H1 (cell line): ENCODE data around the gene PTDSS2. TPM values are rescaled to one million over a fixed set of nuclear protein-coding genes. Genes with fewer than 3 reads are reported as not detected.

Experiments used
- CTCF ChIA-PET: fragments of 300-600 bp; sonication (Branson Sonifier 250); formaldehyde crosslinking; loops from one replicate; lab custom pipeline; 2021; ENCODE audit not compliant: partially characterized antibody; lab: Charles Lee
- POLR2A ChIA-PET: fragments of 300-600 bp; sonication (Branson Sonifier 250); formaldehyde crosslinking; loops from one replicate; lab custom pipeline; 2021; ENCODE audit warnings: inconsistent platforms; ENCODE audit not compliant: partially characterized antibody; lab: Charles Lee
- DNase-seq, 2 experiments: peaks; one replicate each; pipeline versions ENCODE4 v3.0.0 to v3.0.0-alpha.2; 2010 to 2022; ENCODE audit warnings: low spot score in 2 of 2, low read depth in 1 of 2, mixed read lengths in 1 of 2
- FAIRE-seq: peaks from 2 replicates; lab custom pipeline; 2011; peaks lifted over from hg19 to GRCh38; lab: Jason Lieb, UNC
- H2AFZ ChIP-seq: 2 replicates; pipeline ENCODE4 v1.8.1; 2012; ENCODE audit warnings: low read length, inconsistent platforms
- H2AK5ac ChIP-seq: 2 replicates; pipeline ENCODE4 v1.6.1; 2013; ENCODE audit warnings: low read depth, low read length
- H2BK120ac ChIP-seq: replicated peaks from 2 replicates; pipeline ENCODE3; 2013; ENCODE audit warnings: low read depth, low read length, inconsistent platforms
- H2BK12ac ChIP-seq: 2 replicates; pipeline ENCODE4 v1.6.1; 2013; ENCODE audit warnings: low read depth, low read length
- H2BK15ac ChIP-seq: 2 replicates; pipeline ENCODE4 v1.6.1; 2013; ENCODE audit warnings: low read length
- H2BK20ac ChIP-seq: 2 replicates; pipeline ENCODE4 v1.6.1; 2013; ENCODE audit warnings: low read length
- H2BK5ac ChIP-seq: 2 replicates; pipeline ENCODE4 v1.6.1; 2013; ENCODE audit warnings: low read depth, low read length
- H3K14ac ChIP-seq: 2 replicates; pipeline ENCODE4 v1.6.1; 2013; ENCODE audit warnings: inconsistent platforms; ENCODE audit not compliant: insufficient read length
- H3K18ac ChIP-seq: 2 replicates; pipeline ENCODE4 v1.6.1; 2013; ENCODE audit warnings: low read length; ENCODE audit errors: extremely low read depth
- H3K23ac ChIP-seq: 2 replicates; pipeline ENCODE4 v1.6.1; 2013; ENCODE audit warnings: inconsistent platforms; ENCODE audit not compliant: insufficient read length
- H3K23me2 ChIP-seq: 2 replicates; pipeline ENCODE4 v1.6.1; 2013; ENCODE audit warnings: low read depth, low read length
- H3K27ac ChIP-seq: 2 replicates; pipeline ENCODE4 v1.6.1; 2011; ENCODE audit warnings: low read depth, low read length, inconsistent platforms
- H3K27me3 ChIP-seq, 4 experiments: replicated peaks in 1 of 4; 1 replicate in 1 of 4; 2 replicates in 3 of 4; pipeline versions ENCODE4 v1.6.1 to v1.8.1; 2011 to 2013; ENCODE audit warnings: low read length in 3 of 4, mild to moderate bottlenecking in 3 of 4, inconsistent platforms in 2 of 4, mixed read lengths in 2 of 4, moderate library complexity in 1 of 4; ENCODE audit not compliant: control insufficient read depth in 3 of 4, insufficient read depth in 3 of 4; ENCODE audit errors: extremely low read depth in 1 of 4
- H3K36me3 ChIP-seq, 4 experiments: 2 replicates each; pipeline versions ENCODE4 v1.6.1 to v1.8.1; 2011 to 2013; ENCODE audit warnings: mild to moderate bottlenecking in 4 of 4, low read length in 3 of 4, moderate library complexity in 2 of 4, control low read depth in 1 of 4, inconsistent platforms in 1 of 4; ENCODE audit not compliant: insufficient read depth in 4 of 4, control insufficient read depth in 2 of 4
- H3K4ac ChIP-seq: replicated peaks from 2 replicates; pipeline ENCODE3; 2013; ENCODE audit warnings: low read length, low read depth, mixed read lengths, inconsistent platforms; ENCODE audit not compliant: insufficient read length
- H3K4me1 ChIP-seq, 4 experiments: replicated peaks in 1 of 4; 1 replicate in 1 of 4; 2 replicates in 3 of 4; pipeline versions ENCODE4 v1.6.1 to v1.8.1; 2011 to 2013; ENCODE audit warnings: low read length in 3 of 4, inconsistent platforms in 2 of 4, mixed read lengths in 1 of 4; ENCODE audit not compliant: insufficient read depth in 4 of 4, control insufficient read depth in 3 of 4
- H3K4me2 ChIP-seq, 2 experiments: 2 replicates each; pipeline versions ENCODE4 v1.6.1 to v1.8.1; 2011 to 2013; ENCODE audit warnings: low read depth in 2 of 2, low read length in 2 of 2, control low read depth in 1 of 2, inconsistent platforms in 1 of 2, mild to moderate bottlenecking in 1 of 2; ENCODE audit not compliant: insufficient read depth in 1 of 2
- H3K4me3 ChIP-seq, 4 experiments: fragments of 200-600, 300-600 bp in 1 of 4; sonication (generic), shearing (Covaris generic), sonication (Bioruptor Twin) in 1 of 4; 2 replicates each; pipeline versions ENCODE4 v1.5.1 to v1.8.1; 2011 to 2016; ENCODE audit warnings: low read length in 4 of 4, low read depth in 3 of 4, control low read depth in 2 of 4, inconsistent platforms in 2 of 4, mild to moderate bottlenecking in 2 of 4, mixed read lengths in 1 of 4, moderate library complexity in 1 of 4; ENCODE audit not compliant: insufficient read depth in 2 of 4; ENCODE audit errors: extremely low read depth in 1 of 4
- H3K56ac ChIP-seq: replicated peaks from 2 replicates; pipeline ENCODE3; 2013; ENCODE audit warnings: low read depth, mild to moderate bottlenecking, mixed read lengths, low read length, inconsistent platforms; ENCODE audit not compliant: insufficient read length
- H3K79me1 ChIP-seq: 2 replicates; pipeline ENCODE4 v1.6.1; 2013; ENCODE audit warnings: low read depth, low read length, control low read depth
- H3K79me2 ChIP-seq, 2 experiments: 2 replicates each; pipeline versions ENCODE4 v1.6.1 to v1.8.1; 2012 to 2013; ENCODE audit warnings: low read length in 2 of 2, mild to moderate bottlenecking in 2 of 2, inconsistent platforms in 1 of 2; ENCODE audit not compliant: insufficient read depth in 2 of 2, control insufficient read depth in 1 of 2
- H3K9ac ChIP-seq, 4 experiments: replicated peaks in 1 of 4; 1 replicate in 1 of 4; 2 replicates in 3 of 4; pipeline versions ENCODE4 v1.6.1 to v1.8.1; 2011 to 2013; ENCODE audit warnings: low read depth in 3 of 4, low read length in 3 of 4, control low read depth in 2 of 4, mild to moderate bottlenecking in 2 of 4, moderate library complexity in 2 of 4, inconsistent platforms in 1 of 4; ENCODE audit errors: extremely low read depth in 1 of 4
- H3K9me3 ChIP-seq, 2 experiments: 2 replicates each; pipeline versions ENCODE4 v1.6.1 to v1.8.1; 2012 to 2013; ENCODE audit warnings: mild to moderate bottlenecking in 2 of 2, moderate library complexity in 2 of 2, control low read depth in 1 of 2, inconsistent platforms in 1 of 2, low read depth in 1 of 2, low read length in 1 of 2, mixed read lengths in 1 of 2; ENCODE audit not compliant: insufficient read depth in 2 of 2
- H4K20me1 ChIP-seq, 2 experiments: replicated peaks in 1 of 2; 2 replicates each; pipeline versions ENCODE3 to v1.8.1; 2011 to 2013; ENCODE audit warnings: inconsistent platforms in 2 of 2, low read length in 2 of 2, mild to moderate bottlenecking in 1 of 2; ENCODE audit not compliant: insufficient read depth in 2 of 2, control insufficient read depth in 1 of 2
- H4K5ac ChIP-seq: 2 replicates; pipeline ENCODE4 v1.6.1; 2013; ENCODE audit warnings: low read length, low read depth, mixed read lengths, inconsistent platforms; ENCODE audit not compliant: insufficient read length
- H4K8ac ChIP-seq: 2 replicates; pipeline ENCODE4 v1.8.0; 2013; ENCODE audit warnings: mild to moderate bottlenecking, moderate library complexity, low read length, inconsistent platforms; ENCODE audit not compliant: insufficient read depth; ENCODE audit errors: extremely low read depth
- H4K91ac ChIP-seq: replicated peaks from 2 replicates; pipeline ENCODE3; 2013; ENCODE audit warnings: low read length, mixed read lengths, inconsistent platforms; ENCODE audit not compliant: insufficient read length
- CREB1 ChIP-seq: IDR thresholded peaks from 2 replicates; pipeline ENCODE4 v1.6.1; 2012; ENCODE audit warnings: inconsistent platforms
- EZH2 ChIP-seq: fragments of 200-600 bp; sonication (generic); IDR thresholded peaks from 2 replicates; pipeline ENCODE4 v1.7.1; 2012; ENCODE audit warnings: low read depth, mild to moderate bottlenecking, moderate library complexity, low read length, inconsistent platforms; ENCODE audit not compliant: severe bottlenecking
- KDM1A ChIP-seq: fragments of 200-600, 300-600 bp; sonication (generic); IDR thresholded peaks from 2 replicates; pipeline ENCODE4 v1.7.1; 2016; ENCODE audit warnings: mild to moderate bottlenecking, low read length, borderline replicate concordance
- KDM5A ChIP-seq: fragments of 200-600 bp; IDR thresholded peaks from 2 replicates; pipeline ENCODE4 v1.7.1; 2012; ENCODE audit warnings: mild to moderate bottlenecking, low read length, inconsistent platforms, mixed read lengths
- NRF1 ChIP-seq: IDR thresholded peaks from 2 replicates; pipeline ENCODE4 v1.6.1; 2011; ENCODE audit warnings: mild to moderate bottlenecking, low read depth, low read length, improper control_type of control experiment
- RXRA ChIP-seq: IDR thresholded peaks from 2 replicates; pipeline ENCODE4 v1.6.1; 2011; ENCODE audit warnings: low read depth, mild to moderate bottlenecking, low read length, moderate library complexity; ENCODE audit not compliant: insufficient read depth
- SAP30 ChIP-seq: fragments of 300-600 bp; sonication (generic); IDR thresholded peaks from 2 replicates; pipeline ENCODE4 v1.7.1; 2012; ENCODE audit warnings: low read length, moderate library complexity, mild to moderate bottlenecking, inconsistent platforms; ENCODE audit not compliant: insufficient read depth, insufficient replicate concordance
- WGBS, 2 experiments: shearing (Covaris generic) in 1 of 2; methylation state at CpG; one replicate each; pipeline versions ENCODE4 v1.1.6 to v1.1.7; 2013 to 2015; ENCODE audit warnings: low lambda C conversion rate in 2 of 2, mixed read lengths in 2 of 2, inconsistent platforms in 1 of 2, low coverage in 1 of 2, missing lambda C conversion rate in 1 of 2; ENCODE audit not compliant: insufficient replicate concordance in 2 of 2, insufficient coverage in 1 of 2, insufficient read length in 1 of 2; ENCODE audit errors: extremely low coverage in 1 of 2, missing lambda C conversion rate in 1 of 2; 5-methylcytosine and 5-hydroxymethylcytosine counted together
- polyA plus RNA-seq, 7 experiments: library from polyadenylated mRNA; depleted of rRNA in 3 of 7; stranded (reverse) in 5 of 7; unstranded in 2 of 7; fragments of >200 nt in 5 of 7; fragments of 200-250 nt in 2 of 7; gene quantifications; 1 replicate in 5 of 7; 2 replicates in 1 of 7; 4 replicates in 1 of 7; pipeline versions ENCODE4 v1.2.1 to v1.2.3, GENCODE V29; 2011 to 2013; ENCODE audit warnings: missing spikeins in 2 of 7, mixed read lengths in 2 of 7
- total RNA-seq: library from RNA; stranded (reverse); fragmentation: NEBNext Ultra II Directional; extraction: Animal tissue kit (Norgen Biotek cat#: 25700); gene quantifications from 2 replicates; pipeline ENCODE4 v1.2.1, GENCODE V29; 2021
- TF ChIP-seq, protein P1 (sequence below): IDR thresholded peaks from 2 replicates; pipeline ENCODE4 v1.6.1; 2011; ENCODE audit warnings: low read length, improper control_type of control experiment
- TF ChIP-seq, protein P2 (sequence below): IDR thresholded peaks from 2 replicates; pipeline ENCODE4 v1.6.1; 2012; ENCODE audit warnings: inconsistent platforms
- TF ChIP-seq, protein P3 (sequence below): IDR thresholded peaks from 2 replicates; pipeline ENCODE4 v1.6.1; 2012; ENCODE audit warnings: low read length, inconsistent platforms

PTDSS2 gene
- total and polyA plus RNA-seq, 2 of the 8 experiments (the other 6 are each of a cell fraction or from before 2014, with no cell fraction given): 48.7 to 68.2 TPM

DNA sequence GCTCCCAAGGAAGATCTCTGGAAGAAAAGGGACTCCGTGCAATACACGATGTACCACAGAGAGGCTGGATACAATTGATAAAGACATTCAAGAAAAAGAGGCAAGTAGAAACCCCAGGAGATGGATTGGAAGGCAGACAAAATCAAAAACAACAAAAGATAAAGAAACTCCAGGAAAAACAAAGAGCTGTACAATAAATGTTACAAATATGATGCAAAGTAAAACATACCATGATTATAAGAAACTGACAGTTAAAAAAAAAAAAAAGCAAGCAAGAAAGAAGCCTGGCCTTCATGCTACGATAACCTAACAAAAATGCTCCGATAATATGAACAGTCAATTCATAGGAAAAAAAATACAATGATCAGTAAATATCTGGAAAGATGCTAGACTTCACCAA lies 24.8 kb upstream of the PTDSS2 start:
- H4K91ac ChIP-seq: no peak overlapping the region
- WGBS, 2 experiments: 94% methylated on average over 4 of the region's 4 CpGs; no CpG with 5 or more reads in 1 of the 2 experiments
- TF ChIP-seq CREB1 (no peak), NRF1 (no peak), KDM5A (no peak), KDM1A (no peak), SAP30 (no peak), RXRA (no peak), EZH2 (no peak)
- TF ChIP-seq, protein P1, sequence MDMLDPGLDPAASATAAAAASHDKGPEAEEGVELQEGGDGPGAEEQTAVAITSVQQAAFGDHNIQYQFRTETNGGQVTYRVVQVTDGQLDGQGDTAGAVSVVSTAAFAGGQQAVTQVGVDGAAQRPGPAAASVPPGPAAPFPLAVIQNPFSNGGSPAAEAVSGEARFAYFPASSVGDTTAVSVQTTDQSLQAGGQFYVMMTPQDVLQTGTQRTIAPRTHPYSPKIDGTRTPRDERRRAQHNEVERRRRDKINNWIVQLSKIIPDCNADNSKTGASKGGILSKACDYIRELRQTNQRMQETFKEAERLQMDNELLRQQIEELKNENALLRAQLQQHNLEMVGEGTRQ: no peak
- TF ChIP-seq, protein P2, sequence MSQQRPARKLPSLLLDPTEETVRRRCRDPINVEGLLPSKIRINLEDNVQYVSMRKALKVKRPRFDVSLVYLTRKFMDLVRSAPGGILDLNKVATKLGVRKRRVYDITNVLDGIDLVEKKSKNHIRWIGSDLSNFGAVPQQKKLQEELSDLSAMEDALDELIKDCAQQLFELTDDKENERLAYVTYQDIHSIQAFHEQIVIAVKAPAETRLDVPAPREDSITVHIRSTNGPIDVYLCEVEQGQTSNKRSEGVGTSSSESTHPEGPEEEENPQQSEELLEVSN: no peak
- TF ChIP-seq, protein P3, sequence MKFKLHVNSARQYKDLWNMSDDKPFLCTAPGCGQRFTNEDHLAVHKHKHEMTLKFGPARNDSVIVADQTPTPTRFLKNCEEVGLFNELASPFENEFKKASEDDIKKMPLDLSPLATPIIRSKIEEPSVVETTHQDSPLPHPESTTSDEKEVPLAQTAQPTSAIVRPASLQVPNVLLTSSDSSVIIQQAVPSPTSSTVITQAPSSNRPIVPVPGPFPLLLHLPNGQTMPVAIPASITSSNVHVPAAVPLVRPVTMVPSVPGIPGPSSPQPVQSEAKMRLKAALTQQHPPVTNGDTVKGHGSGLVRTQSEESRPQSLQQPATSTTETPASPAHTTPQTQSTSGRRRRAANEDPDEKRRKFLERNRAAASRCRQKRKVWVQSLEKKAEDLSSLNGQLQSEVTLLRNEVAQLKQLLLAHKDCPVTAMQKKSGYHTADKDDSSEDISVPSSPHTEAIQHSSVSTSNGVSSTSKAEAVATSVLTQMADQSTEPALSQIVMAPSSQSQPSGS: no peak

More for the DNA sequence above, 24.8 kb upstream of the PTDSS2 start:
- no peaks in the 10 kb centered on the region; a peak in 1 of 7 replicates for H3K4me1 ChIP-seq
- H2BK120ac ChIP-seq: no peak overlapping the region
- no peak overlapping the region for H2BK15ac ChIP-seq
- no peaks in the 10 kb centered on the region; a peak in 1 of 8 replicates for H3K36me3 ChIP-seq
- no peak overlapping the region for H3K9ac ChIP-seq
- no peak for DNase-seq
- no peaks in the 10 kb centered on the region for H3K79me1 ChIP-seq
- no peak overlapping the region for H2BK5ac ChIP-seq
- no peak overlapping the region for H3K27ac ChIP-seq
- H2AFZ ChIP-seq: no peak overlapping the region
- no peaks in the 10 kb centered on the region for H4K20me1 ChIP-seq
- H2AK5ac ChIP-seq: no peak overlapping the region
- H3K23me2 ChIP-seq: no peaks in the 10 kb centered on the region
- no peak overlapping the region for H3K4ac ChIP-seq
- no peak overlapping the region for H3K23ac ChIP-seq
- no peak overlapping the region for H4K8ac ChIP-seq
- ChIA-PET CTCF (interaction anchor here (0.5 kb wide), 1 partner anchor 102 kb away, joined by 3 read pairs; no protein-coding TSS in a partner anchor), POLR2A (interaction anchor here (3.7 kb wide), 1 partner anchor 9 kb away, joined by 23 read pairs; the partner anchor contains the start of gene SIGIRR)
- no peaks in the 10 kb centered on the region for H3K27me3 ChIP-seq
- no peak overlapping the region for H3K56ac ChIP-seq
- no peak overlapping the region for H3K14ac ChIP-seq
- H3K9me3 ChIP-seq: no peaks in the 10 kb centered on the region
- no peak overlapping the region for H3K4me2 ChIP-seq
- FAIRE-seq: no peak
- no peak overlapping the region for H2BK20ac ChIP-seq
- H3K4me3 ChIP-seq: no peak overlapping the region
- no peaks in the 10 kb centered on the region for H3K79me2 ChIP-seq
- H2BK12ac ChIP-seq: no peak overlapping the region
- H4K5ac ChIP-seq: no peak overlapping the region
- no peak overlapping the region for H3K18ac ChIP-seq
